ENCODE measurements around the gene DSCAML1. TPM values are rescaled to one million over a fixed set of nuclear protein-coding genes. Genes with fewer than 3 reads are reported as not detected.

DSCAML1 gene
- total RNA-seq, 1 donor from 2014 or later, result not detected

DNA sequence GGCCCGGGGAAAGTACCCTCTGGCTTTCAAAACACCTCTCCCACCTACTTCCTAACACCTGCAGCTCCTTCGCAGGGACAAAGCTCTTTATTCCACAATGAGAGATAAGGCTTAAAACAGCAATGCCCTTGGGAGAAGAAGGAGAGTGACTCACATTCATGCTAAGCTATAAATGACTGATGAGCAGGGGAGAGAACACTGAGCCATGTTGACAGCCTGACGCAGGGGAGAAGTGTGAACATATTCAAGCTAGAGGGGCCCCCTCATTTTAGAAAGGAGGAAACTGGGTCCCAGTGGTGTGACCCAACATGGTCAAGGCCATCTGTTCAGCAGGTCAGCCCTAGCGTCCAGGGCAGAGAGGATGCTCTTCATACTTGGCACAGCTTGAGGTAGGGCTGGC, 171.8 kb downstream of the DSCAML1 start:
- TF ChIP-seq, protein P1, sequence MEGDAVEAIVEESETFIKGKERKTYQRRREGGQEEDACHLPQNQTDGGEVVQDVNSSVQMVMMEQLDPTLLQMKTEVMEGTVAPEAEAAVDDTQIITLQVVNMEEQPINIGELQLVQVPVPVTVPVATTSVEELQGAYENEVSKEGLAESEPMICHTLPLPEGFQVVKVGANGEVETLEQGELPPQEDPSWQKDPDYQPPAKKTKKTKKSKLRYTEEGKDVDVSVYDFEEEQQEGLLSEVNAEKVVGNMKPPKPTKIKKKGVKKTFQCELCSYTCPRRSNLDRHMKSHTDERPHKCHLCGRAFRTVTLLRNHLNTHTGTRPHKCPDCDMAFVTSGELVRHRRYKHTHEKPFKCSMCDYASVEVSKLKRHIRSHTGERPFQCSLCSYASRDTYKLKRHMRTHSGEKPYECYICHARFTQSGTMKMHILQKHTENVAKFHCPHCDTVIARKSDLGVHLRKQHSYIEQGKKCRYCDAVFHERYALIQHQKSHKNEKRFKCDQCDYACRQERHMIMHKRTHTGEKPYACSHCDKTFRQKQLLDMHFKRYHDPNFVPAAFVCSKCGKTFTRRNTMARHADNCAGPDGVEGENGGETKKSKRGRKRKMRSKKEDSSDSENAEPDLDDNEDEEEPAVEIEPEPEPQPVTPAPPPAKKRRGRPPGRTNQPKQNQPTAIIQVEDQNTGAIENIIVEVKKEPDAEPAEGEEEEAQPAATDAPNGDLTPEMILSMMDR (IDR thresholded peaks at IDR 0.05), result no peak
- Mint-ChIP-seq H3K4me1 (ENCODE audit: unreplicated experiment) (no peaks in the 10 kb centered on the region), H3K27me3 (ENCODE audit: unreplicated experiment) (peaks cover 19% of the 10 kb centered on the region), H3K9me3 (ENCODE audit: unreplicated experiment) (peaks cover 7% of the 10 kb centered on the region), H3K36me3 (ENCODE audit: unreplicated experiment) (no peaks in the 10 kb centered on the region), H3K4me3 (ENCODE audit: unreplicated experiment) (no peak overlapping the region), H3K27ac (ENCODE audit: unreplicated experiment) (no peak overlapping the region)
- DNase-seq (ENCODE audit: extremely low spot score, unreplicated experiment), result no peak

DNA sequence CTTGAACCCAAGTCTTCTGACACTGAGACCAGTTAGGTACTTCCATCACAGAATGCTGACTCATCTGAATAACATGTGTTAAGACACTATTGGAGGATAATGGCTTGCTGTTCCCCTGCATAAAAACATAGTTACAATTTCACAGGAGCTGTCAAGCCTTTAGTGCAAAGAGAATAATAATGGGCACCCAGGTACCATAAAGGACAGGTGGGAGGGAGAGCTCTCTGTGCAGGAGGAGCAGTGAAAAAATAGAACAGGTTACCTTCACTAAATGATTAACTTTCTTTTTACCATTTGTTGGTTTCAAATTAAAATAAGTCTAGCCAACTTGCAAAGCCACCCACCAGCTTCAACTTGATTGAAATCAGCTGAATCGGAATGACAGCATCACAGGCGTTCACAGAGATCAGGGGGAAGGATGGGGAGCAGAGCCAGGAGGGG, 173.2 kb downstream of the DSCAML1 start:
- no peak overlapping the region for H3K4me3 Mint-ChIP-seq (ENCODE audit: unreplicated experiment)
- H3K27me3 Mint-ChIP-seq (ENCODE audit: unreplicated experiment), result peaks cover 26% of the 10 kb centered on the region
- H3K9me3 Mint-ChIP-seq (ENCODE audit: unreplicated experiment), result peaks cover 7% of the 10 kb centered on the region
- H3K4me1 Mint-ChIP-seq (ENCODE audit: unreplicated experiment), result no peaks in the 10 kb centered on the region
- H3K36me3 Mint-ChIP-seq (ENCODE audit: unreplicated experiment), result no peaks in the 10 kb centered on the region
- no peak overlapping the region for H3K27ac Mint-ChIP-seq (ENCODE audit: unreplicated experiment)
- DNase-seq (ENCODE audit: extremely low spot score, unreplicated experiment), result no peak
- TF ChIP-seq, protein P1 (IDR thresholded peaks at IDR 0.05), result no peak

DNA sequence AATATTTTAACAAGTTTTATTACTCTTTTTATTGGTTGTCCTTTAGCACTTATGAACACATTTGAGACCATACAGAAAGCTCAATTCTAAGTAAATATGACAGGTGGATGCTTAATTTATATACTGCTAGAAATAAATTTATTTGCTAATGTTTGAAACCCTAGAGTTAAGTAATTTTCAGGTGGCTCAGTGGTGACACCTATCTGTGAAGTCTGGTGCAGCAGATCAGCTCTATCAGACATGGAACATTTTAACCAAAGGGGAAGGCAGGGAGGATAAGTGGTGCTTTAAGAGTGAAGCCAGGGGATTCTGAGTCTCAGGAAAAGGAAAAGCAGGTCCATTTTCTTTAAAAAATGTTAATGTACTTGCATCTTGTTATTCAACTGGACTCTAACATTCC, 175.8 kb downstream of the DSCAML1 start:
- Mint-ChIP-seq H3K27ac (ENCODE audit: unreplicated experiment) (no peak overlapping the region), H3K4me1 (ENCODE audit: unreplicated experiment) (no peaks in the 10 kb centered on the region), H3K36me3 (ENCODE audit: unreplicated experiment) (no peaks in the 10 kb centered on the region), H3K27me3 (ENCODE audit: unreplicated experiment) (peaks cover 25% of the 10 kb centered on the region), H3K9me3 (ENCODE audit: unreplicated experiment) (peaks cover 7% of the 10 kb centered on the region), H3K4me3 (ENCODE audit: unreplicated experiment) (no peak overlapping the region)
- TF ChIP-seq, protein P1 (IDR thresholded peaks at IDR 0.05), result peak; percentile 37
- DNase-seq (ENCODE audit: extremely low spot score, unreplicated experiment), result no peak

- H3K9me3 Mint-ChIP-seq (ENCODE audit: unreplicated experiment), result peaks cover 7% of the 10 kb centered on the region
- no peaks in the 10 kb centered on the region for H3K36me3 Mint-ChIP-seq (ENCODE audit: unreplicated experiment)
- peaks cover 25% of the 10 kb centered on the region for H3K27me3 Mint-ChIP-seq (ENCODE audit: unreplicated experiment)
- TF ChIP-seq, protein P1 (IDR thresholded peaks at IDR 0.05), result no peak
- no peak for DNase-seq (ENCODE audit: extremely low spot score, unreplicated experiment)
- no peak overlapping the region for H3K27ac Mint-ChIP-seq (ENCODE audit: unreplicated experiment)
- H3K4me3 Mint-ChIP-seq (ENCODE audit: unreplicated experiment), result no peak overlapping the region
- H3K4me1 Mint-ChIP-seq (ENCODE audit: unreplicated experiment), result no peaks in the 10 kb centered on the region
Observed at GRCh38 chr11:117620659-117621058, 176.4 kb downstream of the DSCAML1 start.

GRCh38 chr11:117620086-117620485, 176.9 kb downstream of the DSCAML1 start:
- TF ChIP-seq, protein P1 (IDR thresholded peaks at IDR 0.05), result no peak
- H3K4me1 Mint-ChIP-seq (ENCODE audit: unreplicated experiment), result no peaks in the 10 kb centered on the region
- no peak overlapping the region for H3K4me3 Mint-ChIP-seq (ENCODE audit: unreplicated experiment)
- no peak for DNase-seq (ENCODE audit: extremely low spot score, unreplicated experiment)
- H3K9me3 Mint-ChIP-seq (ENCODE audit: unreplicated experiment), result peaks cover 7% of the 10 kb centered on the region
- H3K27ac Mint-ChIP-seq (ENCODE audit: unreplicated experiment), result no peak overlapping the region
- H3K36me3 Mint-ChIP-seq (ENCODE audit: unreplicated experiment), result no peaks in the 10 kb centered on the region
- H3K27me3 Mint-ChIP-seq (ENCODE audit: unreplicated experiment), result peaks cover 23% of the 10 kb centered on the region
